ENCODE measurements around the gene CCDC188.

The CCDC188 gene

DNA sequence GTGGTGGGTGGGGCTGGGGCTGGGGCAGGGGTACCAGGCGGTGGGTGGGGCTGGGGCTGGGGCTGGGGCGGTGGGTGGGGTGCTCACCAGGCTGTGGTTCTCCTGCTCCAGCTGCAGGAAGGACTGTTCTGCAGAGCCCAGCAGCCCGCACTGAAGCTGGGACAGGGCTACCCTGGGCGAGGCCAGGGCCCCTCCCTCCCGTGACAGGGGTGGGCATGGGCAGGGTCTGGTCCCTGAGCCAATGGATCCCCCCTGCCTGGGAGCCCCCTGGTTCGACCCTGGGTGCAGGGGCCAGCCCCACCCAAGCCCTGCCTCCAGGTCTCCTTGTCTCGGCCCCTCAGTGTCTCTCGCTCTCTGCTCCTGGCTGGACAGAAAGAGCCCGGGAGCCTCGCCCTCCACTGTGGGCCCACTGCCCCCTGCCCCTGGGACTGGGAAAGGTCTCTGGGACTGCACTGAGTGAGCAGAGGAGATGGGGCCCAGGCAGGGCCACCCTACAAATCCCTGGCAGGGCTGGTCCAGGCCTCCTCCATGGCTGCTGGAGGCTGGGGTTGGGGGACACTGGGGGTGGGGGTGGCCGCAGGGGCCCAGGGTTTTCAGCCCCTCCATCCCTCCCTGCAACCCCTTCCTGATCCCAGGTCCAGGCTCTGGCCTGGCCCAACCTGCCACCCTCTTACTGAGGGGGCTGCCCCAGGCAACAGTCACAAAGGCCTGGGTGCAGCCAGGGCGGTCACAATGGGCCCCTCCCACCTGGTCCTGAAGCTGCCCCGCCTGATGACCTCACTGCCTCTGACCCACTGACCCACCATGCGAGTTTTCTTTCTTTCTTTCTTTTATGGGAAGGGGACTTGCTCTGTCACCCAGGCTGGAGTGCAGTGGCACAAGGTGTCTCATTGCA is at the start of gene CCDC188:
Gene CCDC188 (minus strand): TSS at position 675 of the 895 bp plus-strand sequence. CDS start 69 bp downstream, at position 606.
- DNase-seq: no peak

- no peak for DNase-seq
Measured at GRCh38 chr22:20199906-20200305, 49.1 kb upstream of the CCDC188 start.

GRCh38 chr22:20199413-20199842 is 48.6 kb upstream of the CCDC188 start:
- no peak for DNase-seq

GRCh38 chr22:20198557-20199319 is 47.9 kb upstream of the CCDC188 start:
- no peak for DNase-seq

DNA sequence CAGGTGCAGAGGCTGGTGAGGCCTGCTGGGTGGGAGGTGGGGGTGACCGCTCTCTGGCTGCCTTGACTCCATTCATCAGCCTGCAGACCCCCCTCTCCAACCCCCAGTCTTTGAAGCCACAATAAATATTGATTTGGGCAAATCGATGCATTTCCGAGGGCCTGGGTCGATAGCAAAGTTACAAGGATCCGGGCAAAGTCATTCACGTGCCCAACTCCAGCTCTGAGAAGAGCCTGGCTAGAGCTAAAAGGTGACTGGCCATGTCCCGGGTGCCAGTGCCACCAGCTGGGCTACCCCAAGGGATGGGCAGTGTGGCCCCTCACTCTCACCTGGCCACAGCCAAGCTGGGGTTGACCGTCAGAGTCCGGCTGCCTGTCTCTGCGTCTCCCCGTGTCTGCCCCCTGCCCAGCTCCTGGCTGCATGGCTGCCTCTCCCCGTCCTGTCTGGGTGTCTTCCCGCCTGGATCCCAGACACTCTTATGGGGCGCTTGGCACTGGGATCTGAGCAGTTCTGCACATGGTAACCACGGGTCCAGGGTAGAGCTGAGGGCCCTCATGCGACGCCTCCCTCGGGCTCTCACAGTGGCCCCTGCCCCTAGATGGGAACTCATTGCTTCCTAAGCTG is 46.7 kb upstream of the CCDC188 start:
- DNase-seq: no peak

DNA sequence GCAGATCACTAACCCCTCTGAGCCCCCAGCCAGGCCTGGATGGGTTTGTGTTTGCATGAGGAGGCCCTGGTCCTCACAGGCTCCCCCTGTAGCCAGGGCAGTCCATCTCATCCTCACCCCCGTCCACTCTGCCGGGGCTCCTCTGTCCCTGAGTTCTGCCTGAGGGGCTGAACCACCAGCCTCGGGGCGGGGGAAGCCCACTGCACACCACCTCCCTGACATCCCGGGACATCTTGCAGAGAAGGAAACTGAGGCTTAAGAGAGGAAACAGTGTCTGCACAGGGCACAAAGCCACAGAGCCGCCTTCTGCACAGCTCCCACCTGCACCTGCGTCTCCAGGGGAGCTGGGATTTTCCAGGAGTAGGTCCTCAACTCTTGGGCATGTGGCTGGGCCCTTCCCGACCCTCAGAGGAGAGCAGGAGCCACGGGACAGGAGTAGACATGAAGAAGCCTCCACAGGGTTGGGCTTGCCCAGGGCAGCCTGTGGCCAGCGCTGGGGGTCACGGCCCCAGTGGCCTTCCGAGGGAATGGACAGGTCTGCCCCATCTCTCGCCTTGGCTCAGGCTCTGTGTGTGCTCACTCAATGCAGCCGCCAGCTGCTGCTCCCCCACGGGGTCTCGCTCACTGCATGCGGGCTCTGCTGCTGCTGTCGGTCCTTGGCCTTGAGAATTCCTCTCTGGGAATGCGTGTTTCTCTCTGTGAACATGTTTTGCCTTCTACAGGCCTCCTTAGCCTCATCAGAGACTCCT is 45.4 kb upstream of the CCDC188 start:
- no peak for DNase-seq

DNA sequence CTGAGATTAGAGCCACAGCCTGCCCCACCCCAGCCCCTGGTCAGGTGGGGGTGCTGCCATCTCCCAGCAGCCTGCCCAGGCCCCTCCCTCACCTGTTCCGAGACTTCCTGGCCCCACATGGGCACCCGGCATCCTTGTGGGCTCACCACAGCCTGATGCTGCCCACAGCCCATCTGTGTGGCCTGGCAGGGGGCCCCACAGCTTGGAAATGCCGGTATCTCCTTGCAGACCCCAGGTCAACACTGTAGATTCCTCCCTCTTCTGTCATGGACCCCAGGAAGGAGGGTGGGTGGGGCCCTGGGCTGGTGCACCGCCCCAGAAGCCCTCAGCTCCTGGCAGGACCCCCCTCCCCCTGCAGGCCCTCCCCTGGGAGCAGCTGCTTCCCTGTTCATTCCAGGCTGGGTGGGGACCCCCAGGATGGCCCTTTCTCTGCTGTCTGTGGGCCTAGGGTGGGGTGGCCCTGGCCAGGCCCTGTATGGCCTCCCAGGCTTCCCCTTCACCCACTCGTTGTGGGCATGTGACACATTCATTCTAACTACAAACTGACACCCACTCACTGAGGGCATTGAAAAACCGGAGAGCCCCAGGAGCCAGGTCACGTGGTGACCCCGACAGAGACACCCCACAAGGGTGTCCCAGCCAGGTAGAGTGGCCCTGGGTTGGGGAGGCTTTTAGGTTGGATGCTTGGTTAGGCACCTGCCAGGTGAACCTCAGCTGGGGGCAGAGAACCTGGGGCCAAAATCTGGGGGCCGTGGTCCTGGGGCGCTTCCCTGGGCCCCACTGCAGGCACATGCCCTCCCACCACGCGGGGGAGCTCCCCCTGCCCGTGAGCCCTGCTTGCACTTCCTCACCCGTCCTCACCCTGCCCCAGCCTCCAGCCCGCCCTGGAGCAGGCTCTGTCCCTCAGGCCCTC is 44.1 kb upstream of the CCDC188 start:
- no peak for DNase-seq

DNA sequence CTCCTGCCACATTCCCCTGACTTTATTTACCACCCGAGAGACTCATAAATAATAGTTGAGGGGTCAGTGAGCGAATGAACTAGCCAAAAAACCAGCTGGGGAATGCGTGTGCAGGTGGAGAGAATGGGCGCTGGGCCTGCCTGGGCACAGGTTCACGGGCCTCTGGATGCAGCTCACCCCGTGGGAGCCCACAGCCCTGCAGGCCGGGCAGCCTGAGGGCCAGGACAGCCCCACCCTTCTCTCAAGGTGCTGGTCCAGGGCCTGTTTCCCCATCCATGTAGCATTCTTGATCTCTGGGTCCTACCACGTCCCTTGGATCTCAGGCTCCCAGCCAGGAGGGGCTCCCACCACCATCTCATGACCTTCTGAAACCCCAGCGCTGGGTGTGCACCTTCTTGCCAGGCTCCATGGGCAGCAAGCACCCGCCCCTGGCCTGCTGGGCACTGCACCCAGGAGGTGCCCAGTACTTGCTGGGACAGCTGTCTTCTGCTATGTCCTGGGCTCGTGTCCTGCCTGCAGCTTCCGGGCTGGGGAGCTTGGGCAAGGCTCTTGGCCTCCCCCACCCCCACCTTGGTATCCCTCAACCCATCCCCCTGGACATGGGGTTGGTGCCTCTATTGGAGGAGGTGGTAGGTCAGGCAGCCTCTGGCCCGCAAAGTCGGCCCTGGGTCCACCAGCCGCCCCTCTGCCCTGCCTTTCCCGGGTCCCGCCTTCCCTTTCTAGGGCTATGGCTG is 43.1 kb upstream of the CCDC188 start:
- no peak for DNase-seq

- DNase-seq: no peak
Measured at GRCh38 chr22:20192972-20193760, 42.3 kb upstream of the CCDC188 start.

GRCh38 chr22:20192293-20192971 is 41.6 kb upstream of the CCDC188 start:
- DNase-seq: no peak

DNA sequence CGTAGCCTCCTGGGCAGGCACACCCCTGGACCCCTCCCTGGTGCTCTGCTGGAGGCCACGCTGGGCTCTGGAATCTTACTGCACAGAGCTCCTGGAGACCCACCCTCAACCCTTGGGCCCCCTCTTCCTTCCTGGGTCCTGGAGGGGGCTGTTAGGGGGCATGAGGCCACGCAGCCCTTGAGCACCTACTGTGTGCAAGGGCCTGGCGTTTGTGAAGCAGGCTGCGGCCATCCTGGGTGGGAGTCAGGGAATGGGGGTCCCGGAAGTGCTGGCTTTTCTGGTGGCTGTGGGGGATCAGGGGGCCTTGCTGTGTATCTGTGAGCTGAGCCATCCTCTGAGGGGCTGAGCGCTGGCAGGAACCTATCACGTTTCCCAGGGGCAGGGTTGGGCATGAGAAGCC is 40.9 kb upstream of the CCDC188 start:
- no peak for DNase-seq

DNA sequence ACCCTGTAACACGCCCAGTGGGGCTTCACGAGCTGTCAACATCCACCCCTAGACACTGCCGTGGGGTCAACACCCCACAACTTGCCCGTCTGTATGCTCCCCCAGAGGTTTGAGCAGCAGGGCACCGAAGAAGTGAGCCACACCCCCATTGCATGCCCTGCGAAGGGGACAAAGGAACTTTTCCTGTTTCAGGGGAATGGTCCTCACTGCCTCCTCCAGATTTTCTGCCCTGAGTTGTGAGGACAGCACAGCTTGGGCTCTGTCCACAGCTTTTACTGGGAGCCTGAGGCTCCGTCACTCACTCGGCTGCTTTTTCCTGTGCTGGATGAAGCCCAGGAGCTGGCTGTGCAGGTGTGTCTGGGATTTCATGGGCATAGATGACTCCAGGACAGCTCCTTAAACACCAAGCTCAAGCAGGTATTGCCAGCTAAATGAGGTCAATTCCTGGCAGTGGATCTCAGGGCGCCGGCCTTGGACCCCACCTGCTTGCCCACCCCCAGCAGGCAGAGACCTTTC is 40.2 kb upstream of the CCDC188 start:
- DNase-seq: no peak

DNA sequence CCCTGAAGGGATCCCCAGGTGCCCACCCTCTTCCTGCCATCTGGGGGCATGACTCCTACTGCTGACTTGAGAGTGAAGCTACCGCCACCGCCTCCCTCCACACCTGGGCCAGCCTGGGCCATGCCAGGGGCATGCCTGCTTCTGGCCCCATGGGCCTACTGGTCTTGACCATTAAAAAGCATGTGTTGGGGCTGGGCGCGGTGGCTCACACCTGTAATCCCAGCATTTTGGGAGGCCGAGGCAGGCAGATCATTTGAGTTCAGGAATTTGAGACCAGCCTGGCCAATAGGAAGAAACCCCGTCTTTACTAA is 37.7 kb upstream of the CCDC188 start:
- no peak for DNase-seq

GRCh38 chr22:20187777-20188566 is 37.1 kb upstream of the CCDC188 start:
- DNase-seq: no peak

- DNase-seq: no peak
Measured at GRCh38 chr22:20186871-20187546, 36.2 kb upstream of the CCDC188 start.

DNA sequence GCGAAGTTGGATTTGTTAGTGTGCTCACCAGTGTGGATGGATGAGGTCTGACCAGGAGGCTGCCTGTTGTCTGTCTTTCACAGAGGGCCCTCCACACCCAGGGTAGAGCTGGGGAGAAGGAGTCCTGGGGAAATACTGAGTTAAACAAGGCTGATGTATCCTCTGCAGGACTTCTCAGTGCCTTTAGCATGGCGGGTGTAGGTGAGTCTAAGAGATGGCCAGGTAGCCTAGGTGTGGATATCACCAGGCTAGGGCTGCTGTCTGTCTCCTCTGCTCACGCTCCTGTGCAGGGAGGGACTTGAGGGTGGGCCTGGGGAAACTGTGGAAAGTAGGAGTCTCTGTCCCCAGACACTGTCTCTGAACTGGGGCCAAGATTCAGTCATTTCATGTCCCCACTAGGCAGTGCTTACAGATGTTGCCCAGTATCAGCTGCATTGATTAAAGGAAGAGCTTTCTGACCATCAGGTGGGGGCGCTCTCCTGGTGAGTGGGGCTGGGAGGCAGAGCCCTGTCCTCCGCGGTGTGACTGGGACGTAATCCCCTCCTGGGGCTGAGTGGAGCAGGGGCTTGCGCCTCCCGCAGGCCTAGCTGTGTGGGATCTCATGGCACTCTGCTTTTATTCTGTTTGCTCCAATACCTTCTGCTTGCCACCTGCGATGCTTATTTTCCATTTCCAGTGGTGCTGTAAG is 35.5 kb upstream of the CCDC188 start:
- DNase-seq: no peak

GRCh38 chr22:20185750-20186149 is 34.9 kb upstream of the CCDC188 start:
- no peak for DNase-seq

Measured in GOT3 (cell line).